B cell (primary cell): ENCODE measurements around the gene NCAPG2. TPM values are rescaled to one million over a fixed set of nuclear protein-coding genes. Genes with fewer than 3 reads are reported as not detected.

Source experiments
- ATAC-seq: fragments of 200-7000 bp; cut with Tn5 transposase; one replicate; pipeline ENCODE4 v1.10.0; 2021; ENCODE audit warnings: low read depth, mild to moderate bottlenecking, moderate number of reproducible peaks, moderate library complexity
- CTCF ChIA-PET: fragments of 350-600 bp; sonication (Branson Sonifier 250); formaldehyde crosslinking; loops from one replicate; lab custom pipeline; 2021; ENCODE audit warnings: antibody characterized with exemption, inconsistent platforms; lab: Charles Lee
- POLR2A ChIA-PET: fragments of 350-600 bp; sonication (Branson Sonifier 250); formaldehyde crosslinking; loops from one replicate; lab custom pipeline; 2021; ENCODE audit warnings: antibody characterized with exemption; lab: Charles Lee
- DNase-seq: peaks from one replicate; pipeline ENCODE4 v3.0.0; 2013
- H2AFZ ChIP-seq: 2 replicates; pipeline ENCODE4 v1.6.1; 2012; ENCODE audit warnings: mild to moderate bottlenecking, low read depth, low read length; ENCODE audit not compliant: insufficient read depth, poor library complexity, severe bottlenecking
- H3K27ac ChIP-seq, 2 donors: 1 replicate in 1 of 2; 2 replicates in 1 of 2; pipeline ENCODE4 v1.5.1; 2012 to 2013; ENCODE audit warnings: low read length in 2 of 2, mild to moderate bottlenecking in 2 of 2, moderate library complexity in 1 of 2
- H3K27me3 ChIP-seq, 4 experiments: fragments of 200-600 bp in 1 of 4; sonication (generic) in 1 of 4; replicated peaks in 1 of 4; 1 replicate in 2 of 4; 2 replicates in 2 of 4; pipeline versions ENCODE4 v1.6.1 to v1.7.0; 2013 to 2016; ENCODE audit warnings: low read length in 3 of 4, mild to moderate bottlenecking in 2 of 4, mixed read lengths in 1 of 4, moderate library complexity in 1 of 4; ENCODE audit not compliant: insufficient read depth in 4 of 4, control insufficient read depth in 3 of 4; ENCODE audit errors: control extremely low read depth in 1 of 4
- H3K36me3 ChIP-seq, 2 experiments: replicated peaks in 1 of 2; 1 replicate in 1 of 2; 2 replicates in 1 of 2; pipeline versions ENCODE4 v1.6.1 to v1.7.1; 2013; ENCODE audit warnings: low read length in 1 of 2; ENCODE audit not compliant: insufficient read depth in 2 of 2, control insufficient read depth in 1 of 2; ENCODE audit errors: control extremely low read depth in 1 of 2, extremely low read depth in 1 of 2
- H3K4me1 ChIP-seq, 2 donors: fragments of 200-600 bp in 1 of 2; sonication (generic) in 1 of 2; 1 replicate in 1 of 2; 2 replicates in 1 of 2; pipeline versions ENCODE4 v1.5.1 to v1.6.1; 2013 to 2017; ENCODE audit warnings: low read length in 2 of 2; ENCODE audit not compliant: control insufficient read depth in 2 of 2, insufficient read depth in 2 of 2
- H3K4me2 ChIP-seq: replicated peaks from 2 replicates; pipeline ENCODE3; 2012; ENCODE audit warnings: mild to moderate bottlenecking, low read depth, low read length; ENCODE audit not compliant: poor library complexity, severe bottlenecking
- H3K4me3 ChIP-seq, 5 experiments: fragments of 200-600 bp in 1 of 5; sonication (generic) in 1 of 5; 1 replicate in 3 of 5; 2 replicates in 2 of 5; pipeline versions ENCODE4 v1.5.1 to v1.7.0; 2011 to 2016; ENCODE audit warnings: low read length in 4 of 5, mild to moderate bottlenecking in 4 of 5, low read depth in 2 of 5, control low read depth in 1 of 5, moderate library complexity in 1 of 5; ENCODE audit not compliant: insufficient read depth in 1 of 5; ENCODE audit errors: control extremely low read depth in 1 of 5, extremely low read depth in 1 of 5
- H3K79me2 ChIP-seq: fragments of 200-600 bp; sonication (generic); one replicate; pipeline ENCODE4 v1.6.0; 2016; ENCODE audit warnings: low read length; ENCODE audit not compliant: control insufficient read depth, insufficient read depth
- H3K9ac ChIP-seq: fragments of 200-600 bp; sonication (generic); 2 replicates; pipeline ENCODE4 v1.6.1; 2017; ENCODE audit warnings: mild to moderate bottlenecking, low read length, moderate library complexity
- H3K9me3 ChIP-seq, 3 donors: one replicate each; pipeline versions ENCODE4 v1.6.1 to v1.7.1; 2013; ENCODE audit warnings: low read length in 2 of 3; ENCODE audit not compliant: control insufficient read depth in 2 of 3, insufficient read depth in 1 of 3; ENCODE audit errors: control extremely low read depth in 1 of 3
- H4K20me1 ChIP-seq: 2 replicates; pipeline ENCODE4 v1.6.0; 2012; ENCODE audit warnings: mild to moderate bottlenecking, low read length; ENCODE audit not compliant: insufficient read depth, control insufficient read depth, poor library complexity, severe bottlenecking
- H3K27ac Mint-ChIP-seq: one replicate; pipeline ENCODE4 v1.8.0; 2021; ENCODE audit warnings: mixed read lengths
- H3K27me3 Mint-ChIP-seq: one replicate; pipeline ENCODE4 v1.8.0; 2021; ENCODE audit warnings: mixed read lengths
- H3K4me1 Mint-ChIP-seq: one replicate; pipeline ENCODE4 v1.8.0; 2021; ENCODE audit warnings: mixed read lengths
- H3K4me3 Mint-ChIP-seq: one replicate; pipeline ENCODE4 v1.8.0; 2021; ENCODE audit warnings: mixed read lengths
- H3K9me3 Mint-ChIP-seq: one replicate; pipeline ENCODE4 v1.8.0; 2022; ENCODE audit warnings: mixed read lengths; ENCODE audit not compliant: insufficient read depth
- CTCF ChIP-seq: fragments of 200-600 bp; IDR thresholded peaks from one replicate; pipeline ENCODE4 v1.8.0; 2022; ENCODE audit warnings: antibody characterized with exemption, mild to moderate bottlenecking
- EZH2 ChIP-seq: IDR thresholded peaks from 2 replicates; pipeline ENCODE4 v1.6.1; 2012; ENCODE audit warnings: borderline replicate concordance, low read depth, mild to moderate bottlenecking, moderate library complexity, low read length; ENCODE audit not compliant: insufficient read depth, poor library complexity, severe bottlenecking
- WGBS: methylation state at CpG from one replicate; pipeline ENCODE4 v1.1.5; 2013; ENCODE audit warnings: missing lambda C conversion rate; ENCODE audit not compliant: insufficient coverage; 5-methylcytosine and 5-hydroxymethylcytosine counted together
- intact Hi-C: fragments of 100-400 bp; cut with micrococcal nuclease; formaldehyde crosslinking; loops from one replicate; pipeline ENCODE4 v1.10.0; 2022
- polyA plus RNA-seq: library from polyadenylated mRNA; depleted of rRNA; stranded (reverse); fragments of >200 nt; gene quantifications from 2 replicates; pipeline ENCODE4 v1.2.3, GENCODE V29; 2012
- total RNA-seq, 2 donors: library from RNA; stranded (reverse); fragments of 120-200 nt in 1 of 2; gene quantifications; 1 replicate in 1 of 2; 2 replicates in 1 of 2; pipeline versions ENCODE4 v1.2.3 to v1.2.4, GENCODE V29; 2013 to 2022

The NCAPG2 gene
- total and polyA plus RNA-seq, 2 donors (not counting 1 experiment from before 2014, with no cell fraction given) = 2.9 to 9.8 TPM

GRCh38 chr7:158663428-158663741 is 41.2 kb downstream of the NCAPG2 start:
- H3K4me2 ChIP-seq = no peak overlapping the region
- no peaks in the 10 kb centered on the region for H3K79me2 ChIP-seq
- CTCF ChIA-PET = no interaction called here
- no peak overlapping the region for H3K27ac ChIP-seq
- ATAC-seq = no peak
- no peaks in the 10 kb centered on the region for H3K27me3 Mint-ChIP-seq
- H3K9ac ChIP-seq = no peak overlapping the region
- no peak overlapping the region for H3K4me3 Mint-ChIP-seq
- H3K4me1 ChIP-seq = no peaks in the 10 kb centered on the region
- no peaks in the 10 kb centered on the region for H3K9me3 ChIP-seq
- H3K27ac Mint-ChIP-seq = no peak overlapping the region
- H3K27me3 ChIP-seq = no peaks in the 10 kb centered on the region
- intact Hi-C loops = no loop called here
- TF ChIP-seq EZH2 (no peak), CTCF (no peak)
- no peaks in the 10 kb centered on the region for H3K9me3 Mint-ChIP-seq
- no peak overlapping the region for H2AFZ ChIP-seq
- H3K4me3 ChIP-seq = no peak overlapping the region
- no peaks in the 10 kb centered on the region for H4K20me1 ChIP-seq
- no peaks in the 10 kb centered on the region for H3K4me1 Mint-ChIP-seq
- no peak for DNase-seq
- WGBS = 91% methylated on average over 1 of the region's 2 CpGs
- POLR2A ChIA-PET = no interaction called here
- H3K36me3 ChIP-seq = peaks cover 4 to 7% of the 10 kb centered on the region in 2 experiments

DNA sequence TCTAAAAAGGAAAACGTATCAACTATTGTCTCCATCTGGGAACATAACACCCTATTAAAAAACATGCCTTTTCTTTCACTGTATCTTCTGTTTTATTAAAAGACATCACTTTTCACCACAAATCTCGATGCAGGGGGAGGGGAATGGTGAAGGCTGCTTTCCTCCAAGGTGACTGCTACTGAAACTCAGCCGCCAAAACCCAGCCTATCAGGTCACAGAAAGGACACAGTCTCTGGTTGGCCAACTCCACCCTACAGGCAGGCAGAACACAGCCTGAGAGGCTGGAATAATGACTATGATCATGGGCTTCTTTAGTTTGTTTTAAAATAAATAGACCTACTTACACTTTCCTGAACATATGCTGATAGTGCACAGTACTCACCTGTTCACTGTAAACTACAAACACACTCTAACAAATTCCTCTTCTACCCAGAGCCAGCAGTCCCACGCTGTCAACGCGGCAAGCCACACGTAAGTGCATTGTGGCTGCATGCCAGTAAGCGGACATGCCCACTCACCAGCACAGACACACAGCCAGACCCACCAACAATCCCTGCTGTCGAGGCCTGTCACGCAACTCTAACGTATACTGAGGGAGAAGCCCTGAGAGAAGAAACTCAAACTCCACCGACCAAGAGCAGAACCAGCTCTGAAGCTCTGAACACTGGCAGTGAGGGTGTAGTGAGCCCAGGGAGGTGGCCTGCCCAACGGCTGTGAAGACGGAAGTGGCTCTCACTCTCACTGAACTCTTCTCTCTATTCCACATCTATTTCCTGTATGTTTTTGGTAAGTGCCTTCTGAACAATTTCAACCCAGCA is 41.8 kb downstream of the NCAPG2 start:
- Mint-ChIP-seq H3K9me3 (no peaks in the 10 kb centered on the region), H3K27me3 (no peaks in the 10 kb centered on the region), H3K4me1 (no peaks in the 10 kb centered on the region), H3K27ac (no peak overlapping the region), H3K4me3 (no peak overlapping the region)
- H3K4me1 ChIP-seq = no peaks in the 10 kb centered on the region
- no peak overlapping the region for H3K9ac ChIP-seq
- no peak overlapping the region for H2AFZ ChIP-seq
- POLR2A ChIA-PET = no interaction called here
- intact Hi-C loops = no loop called here
- DNase-seq (no peak), ATAC-seq (no peak)
- H3K27me3 ChIP-seq = no peaks in the 10 kb centered on the region
- CTCF ChIA-PET = no interaction called here
- TF ChIP-seq EZH2 (no peak), CTCF (no peak)
- H3K9me3 ChIP-seq = no peaks in the 10 kb centered on the region
- 89% methylated on average over 5 of the region's 14 CpGs for WGBS
- H3K36me3 ChIP-seq = peaks cover 4 to 7% of the 10 kb centered on the region in 2 experiments
- no peaks in the 10 kb centered on the region for H4K20me1 ChIP-seq
- H3K4me2 ChIP-seq = no peak overlapping the region
- H3K79me2 ChIP-seq = no peaks in the 10 kb centered on the region
- H3K4me3 ChIP-seq = no peak overlapping the region
- no peak overlapping the region for H3K27ac ChIP-seq
